ENCODE measurements around the gene ALG10. TPM values are rescaled to one million over a fixed set of nuclear protein-coding genes. Genes with fewer than 3 reads are reported as not detected.
A peak's percentile ranks its signal among the peaks of the same experiment; 100 is the strongest.
"Not testable (repeated sequence)": the region's sequence is repeated elsewhere in the genome, so short reads cannot be mapped to it uniquely, and the experiment has no call there.

ALG10 gene, protein sequence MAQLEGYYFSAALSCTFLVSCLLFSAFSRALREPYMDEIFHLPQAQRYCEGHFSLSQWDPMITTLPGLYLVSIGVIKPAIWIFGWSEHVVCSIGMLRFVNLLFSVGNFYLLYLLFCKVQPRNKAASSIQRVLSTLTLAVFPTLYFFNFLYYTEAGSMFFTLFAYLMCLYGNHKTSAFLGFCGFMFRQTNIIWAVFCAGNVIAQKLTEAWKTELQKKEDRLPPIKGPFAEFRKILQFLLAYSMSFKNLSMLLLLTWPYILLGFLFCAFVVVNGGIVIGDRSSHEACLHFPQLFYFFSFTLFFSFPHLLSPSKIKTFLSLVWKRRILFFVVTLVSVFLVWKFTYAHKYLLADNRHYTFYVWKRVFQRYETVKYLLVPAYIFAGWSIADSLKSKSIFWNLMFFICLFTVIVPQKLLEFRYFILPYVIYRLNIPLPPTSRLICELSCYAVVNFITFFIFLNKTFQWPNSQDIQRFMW
- polyA plus RNA-seq, result 2.9 TPM

- Mint-ChIP-seq H3K4me1 (peaks cover 9 to 15% (median 12%) of the 10 kb centered on the region in 3 donors), H3K27ac (peak within 1 kb of the TSS; percentile 96 to 99 (median 97)), H3K4me3 (peak within 1 kb of the TSS; percentile 94 to 98 (median 96)), H3K9me3 (no peaks in the 10 kb centered on the region), H3K36me3 (peaks cover 2% of the 10 kb centered on the region), H3K27me3 (peaks cover 1% of the 10 kb centered on the region)
These were observed at the start of gene ALG10 for GRCh38 chr12:34022079-34022830. ALG10 (plus strand) TSS chr12:34022496; CDS start chr12:34022600, 104 bp downstream.

DNA sequence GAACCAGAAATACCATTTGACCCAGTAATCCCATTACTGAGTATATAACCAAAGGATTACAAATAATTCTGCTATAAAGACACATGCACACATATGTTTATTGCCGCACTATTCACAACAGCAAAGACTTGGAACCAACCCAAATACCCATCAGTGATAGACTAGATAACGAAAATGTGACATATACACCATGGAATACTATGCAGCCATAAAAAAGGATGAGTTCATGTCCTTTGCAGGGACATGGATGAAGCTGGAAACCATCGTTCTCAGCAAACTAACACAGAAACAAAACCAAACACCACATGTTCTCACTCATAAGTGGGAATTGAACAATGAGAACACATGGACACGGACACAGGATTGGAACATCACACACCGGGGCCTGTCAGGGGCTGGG is 49.4 kb upstream of the ALG10 start:
- H3K4me3 Mint-ChIP-seq, H3K27me3 Mint-ChIP-seq, H3K36me3 Mint-ChIP-seq, H3K27ac Mint-ChIP-seq, H3K4me1 Mint-ChIP-seq: not testable (repeated sequence)
- H3K9me3 Mint-ChIP-seq, result peaks cover 5 to 10% (median 8%) of the 10 kb centered on the region in 3 donors

- H3K4me1 Mint-ChIP-seq, result no peaks in the 10 kb centered on the region
- H3K36me3 Mint-ChIP-seq, result no peaks in the 10 kb centered on the region
- H3K9me3 Mint-ChIP-seq, result peaks cover 2 to 5% (median 4%) of the 10 kb centered on the region in 3 donors
- no peaks in the 10 kb centered on the region for H3K27me3 Mint-ChIP-seq
- no peak overlapping the region for H3K27ac Mint-ChIP-seq
- H3K4me3 Mint-ChIP-seq, result no peak overlapping the region
These were observed 44.4 kb upstream of the ALG10 start for GRCh38 chr12:33977887-33978286.

DNA sequence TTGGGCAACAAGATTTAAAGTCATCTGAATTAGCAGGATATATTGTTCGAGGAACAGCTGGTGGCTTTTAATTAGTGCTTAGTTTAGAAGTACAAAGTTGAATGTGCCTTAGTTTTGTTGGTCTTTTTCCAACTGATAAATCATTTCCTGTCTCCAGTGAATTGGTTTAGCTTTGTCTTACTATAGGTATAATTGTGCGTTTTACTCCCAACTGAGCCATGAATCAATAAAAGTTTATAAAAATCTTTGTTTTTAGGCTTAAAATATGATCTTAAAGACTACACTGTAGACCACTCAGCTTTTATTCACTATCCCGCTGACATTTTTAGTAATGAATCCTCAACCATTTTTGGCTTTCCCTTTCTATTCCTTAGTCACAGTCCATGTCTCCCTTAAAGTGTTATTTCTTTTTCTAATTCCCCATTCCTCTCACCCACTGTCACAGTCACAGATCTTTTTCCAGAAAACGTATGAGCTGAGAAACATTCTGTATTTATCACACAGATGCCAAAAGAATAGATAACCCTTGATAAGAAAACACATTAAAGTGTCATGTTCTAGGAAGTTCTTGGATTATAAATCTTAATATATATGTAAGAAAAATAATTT is 34.0 kb upstream of the ALG10 start:
- Mint-ChIP-seq H3K4me3 (no peak overlapping the region), H3K27ac (no peak overlapping the region), H3K4me1 (peaks cover 0 to 2% (median 0%) of the 10 kb centered on the region in 3 donors), H3K36me3 (no peaks in the 10 kb centered on the region), H3K27me3 (no peaks in the 10 kb centered on the region), H3K9me3 (no peaks in the 10 kb centered on the region)

- Mint-ChIP-seq H3K9me3 (no peaks in the 10 kb centered on the region), H3K27me3 (no peaks in the 10 kb centered on the region), H3K36me3 (no peaks in the 10 kb centered on the region), H3K4me1 (peaks cover 0 to 2% (median 0%) of the 10 kb centered on the region in 3 donors), H3K27ac (no peak overlapping the region), H3K4me3 (no peak overlapping the region)
These were observed 33.4 kb upstream of the ALG10 start for GRCh38 chr12:33988913-33989312.

GRCh38 chr12:33994857-33995808 is 27.2 kb upstream of the ALG10 start:
- peaks cover 5% of the 10 kb centered on the region for H3K27me3 Mint-ChIP-seq
- H3K4me1 Mint-ChIP-seq, result peaks cover 0 to 2% (median 0%) of the 10 kb centered on the region in 3 donors
- no peaks in the 10 kb centered on the region for H3K36me3 Mint-ChIP-seq
- no peak overlapping the region for H3K4me3 Mint-ChIP-seq
- H3K9me3 Mint-ChIP-seq, result no peaks in the 10 kb centered on the region
- no peak overlapping the region for H3K27ac Mint-ChIP-seq

DNA sequence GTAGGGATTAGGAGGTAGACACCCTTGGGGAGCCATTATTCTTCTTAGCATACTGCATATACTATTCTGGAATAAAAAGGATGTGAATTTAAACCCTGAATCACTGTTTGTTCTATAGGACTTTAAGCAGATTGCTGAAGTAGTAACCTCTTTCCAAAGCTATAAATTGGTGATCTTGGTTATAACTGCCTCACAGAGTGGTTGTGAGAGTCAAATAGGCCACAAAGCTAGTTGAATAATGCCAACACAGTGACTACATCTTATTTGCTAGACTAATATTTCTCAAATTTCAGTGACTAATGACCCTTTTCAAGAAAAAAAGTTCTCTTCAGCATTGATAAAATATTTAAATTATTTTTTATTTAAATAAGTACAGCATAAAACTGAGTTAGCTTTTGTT is 13.5 kb upstream of the ALG10 start:
- H3K27me3 Mint-ChIP-seq, H3K4me3 Mint-ChIP-seq, H3K36me3 Mint-ChIP-seq, H3K9me3 Mint-ChIP-seq, H3K4me1 Mint-ChIP-seq, H3K27ac Mint-ChIP-seq: not testable (repeated sequence)

DNA sequence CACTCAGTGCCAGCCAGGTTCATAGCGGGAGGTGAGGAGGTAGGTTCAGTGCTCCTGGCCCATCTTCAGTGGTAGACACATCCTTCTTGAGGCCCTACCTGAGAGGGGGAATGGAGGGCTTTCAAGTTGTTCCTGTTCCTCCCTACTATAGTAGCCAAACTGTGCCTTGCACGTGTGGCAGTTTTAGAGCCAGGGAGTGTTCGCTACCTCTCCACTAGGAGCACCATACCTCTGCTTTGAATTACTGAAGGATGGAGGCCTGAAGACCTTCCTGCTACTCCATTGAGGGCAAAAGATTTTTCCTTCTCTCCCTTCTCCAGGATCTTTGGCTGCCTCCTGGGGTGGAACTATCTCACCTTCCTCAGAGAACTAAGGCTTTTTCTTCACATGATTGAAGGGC is 5.9 kb upstream of the ALG10 start:
- no peaks in the 10 kb centered on the region for H3K36me3 Mint-ChIP-seq
- peaks cover 0 to 4% (median 0%) of the 10 kb centered on the region in 3 donors for H3K4me1 Mint-ChIP-seq
- no peaks in the 10 kb centered on the region for H3K9me3 Mint-ChIP-seq
- H3K27me3 Mint-ChIP-seq, result peaks cover 2% of the 10 kb centered on the region
- H3K4me3 Mint-ChIP-seq, result no peak overlapping the region
- no peak overlapping the region for H3K27ac Mint-ChIP-seq

GRCh38 chr12:34021071-34021470 is 1.2 kb upstream of the ALG10 start:
- peaks cover 3% of the 10 kb centered on the region for H3K27me3 Mint-ChIP-seq
- peak overlapping the region in 2 of 3 donors; percentile 5 to 75 for H3K27ac Mint-ChIP-seq
- peaks cover 2% of the 10 kb centered on the region for H3K36me3 Mint-ChIP-seq
- peaks cover 9 to 15% (median 12%) of the 10 kb centered on the region in 3 donors for H3K4me1 Mint-ChIP-seq
- H3K9me3 Mint-ChIP-seq, result no peaks in the 10 kb centered on the region
- H3K4me3 Mint-ChIP-seq, result peak overlapping the region in 2 of 4 donors; percentile 58 to 96

DNA sequence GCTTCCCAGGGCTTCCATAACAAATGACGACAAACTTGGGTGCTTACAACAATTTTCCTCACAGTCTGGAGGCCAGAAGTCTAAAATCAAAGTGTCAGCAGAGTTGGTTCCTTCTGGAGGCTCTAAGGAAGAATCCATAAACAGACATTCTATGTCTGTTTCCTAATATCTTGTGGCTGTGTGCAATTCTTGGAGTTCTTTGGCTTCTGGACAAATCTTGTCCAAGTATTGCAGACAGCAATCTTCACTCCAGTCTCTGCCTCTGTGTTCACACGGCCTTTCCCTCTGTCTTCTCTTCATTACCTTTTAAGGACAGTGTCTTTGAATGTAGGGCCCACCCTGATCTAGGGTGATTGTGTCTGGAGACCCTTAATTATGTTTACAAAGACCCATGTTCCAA is 5.4 kb downstream of the ALG10 start:
- H3K4me3 Mint-ChIP-seq, H3K4me1 Mint-ChIP-seq, H3K36me3 Mint-ChIP-seq, H3K9me3 Mint-ChIP-seq, H3K27me3 Mint-ChIP-seq: not testable (repeated sequence)
- peak overlapping the region in 1 of 3 donors; percentile 3 for H3K27ac Mint-ChIP-seq

- H3K4me1 Mint-ChIP-seq, result no peaks in the 10 kb centered on the region
- no peaks in the 10 kb centered on the region for H3K36me3 Mint-ChIP-seq
- H3K4me3 Mint-ChIP-seq, result no peak overlapping the region
- no peaks in the 10 kb centered on the region for H3K9me3 Mint-ChIP-seq
- H3K27ac Mint-ChIP-seq, result no peak overlapping the region
- no peaks in the 10 kb centered on the region for H3K27me3 Mint-ChIP-seq
These were observed 8.3 kb downstream of the ALG10 start for GRCh38 chr12:34030591-34030990.

DNA sequence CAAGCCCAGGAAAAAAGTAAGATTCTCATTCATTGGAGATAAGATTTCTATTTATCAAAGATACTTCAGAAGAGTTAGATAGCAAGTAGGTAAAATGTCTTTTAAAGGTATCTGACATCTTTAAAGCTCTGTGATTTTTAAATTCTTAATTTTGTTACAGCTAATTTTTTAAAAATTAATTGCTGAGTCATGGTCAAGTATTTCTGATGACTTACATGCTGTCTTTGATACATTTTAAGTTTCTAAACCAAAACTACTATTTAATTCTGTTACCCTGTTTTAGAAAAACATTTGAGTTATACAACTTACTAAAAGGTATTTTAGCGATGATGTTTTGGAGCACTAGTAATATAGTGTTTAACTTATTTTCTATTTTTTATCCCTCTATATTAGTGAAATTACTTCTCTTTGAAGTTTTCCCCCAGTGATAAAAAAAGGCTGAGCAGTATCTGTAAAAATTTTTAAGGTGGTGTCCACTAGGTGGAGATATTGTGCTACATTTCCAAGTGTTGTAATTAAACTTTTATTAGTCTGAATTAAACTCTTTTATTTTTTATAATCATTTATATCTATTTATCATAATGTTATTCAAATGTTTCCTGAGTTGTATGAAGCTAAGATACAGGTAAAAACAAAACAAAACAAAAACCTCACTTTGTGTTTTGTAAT is 11.5 kb downstream of the ALG10 start:
- H3K4me3 Mint-ChIP-seq, result no peak overlapping the region
- no peak overlapping the region for H3K27ac Mint-ChIP-seq

GRCh38 chr12:34038357-34038756 is 16.1 kb downstream of the ALG10 start:
- not testable (repeated sequence) for H3K4me3 Mint-ChIP-seq, H3K27me3 Mint-ChIP-seq, H3K27ac Mint-ChIP-seq, H3K4me1 Mint-ChIP-seq, H3K9me3 Mint-ChIP-seq, H3K36me3 Mint-ChIP-seq

More for the DNA sequence above, 11.5 kb downstream of the ALG10 start:
- no peaks in the 10 kb centered on the region for H3K27me3 Mint-ChIP-seq
- H3K4me1 Mint-ChIP-seq, result no peaks in the 10 kb centered on the region
- H3K9me3 Mint-ChIP-seq, result no peaks in the 10 kb centered on the region
- no peaks in the 10 kb centered on the region for H3K36me3 Mint-ChIP-seq

GRCh38 chr12:34046570-34046969 is 24.3 kb downstream of the ALG10 start:
- Mint-ChIP-seq H3K27me3 (peaks cover 3% of the 10 kb centered on the region), H3K36me3 (peaks cover 3% of the 10 kb centered on the region), H3K4me3 (no peak overlapping the region), H3K27ac (no peak overlapping the region), H3K9me3 (peaks cover 3 to 7% (median 6%) of the 10 kb centered on the region in 3 donors), H3K4me1 (no peaks in the 10 kb centered on the region)
